NCI-H446 treated with DMSO at 0.1 percent for 48 hours (cell line): Measurements from ENCODE around the gene NSD2.
"Not testable (repeated sequence)": the region's sequence is repeated elsewhere in the genome, so short reads cannot be mapped to it uniquely, and the experiment has no call there.

ENCODE experiments used
- DNase-seq: peaks from one replicate; lab custom pipeline; 2025; lab: John Stamatoyannopoulos, UW

NSD2 gene

GRCh38 chr4:1985780-1986577 is 114.8 kb downstream of the NSD2 start:
- no peak for DNase-seq

GRCh38 chr4:1986578-1987210 is 115.5 kb downstream of the NSD2 start:
- DNase-seq, result no peak

- DNase-seq, result no peak
Observed at GRCh38 chr4:1987296-1987695, 116.1 kb downstream of the NSD2 start.

- DNase-seq, result no peak
Observed at GRCh38 chr4:1987721-1988326, 116.6 kb downstream of the NSD2 start.

- no peak for DNase-seq
Observed at GRCh38 chr4:1988327-1988724, 117.1 kb downstream of the NSD2 start.

- DNase-seq, result no peak
Observed at GRCh38 chr4:1989533-1990347, 118.5 kb downstream of the NSD2 start.

- DNase-seq, result no peak
Observed at GRCh38 chr4:1990348-1990645, 119.1 kb downstream of the NSD2 start.

- no peak for DNase-seq
Observed at GRCh38 chr4:1990676-1991075, 119.5 kb downstream of the NSD2 start.

- DNase-seq, result no peak
Observed at GRCh38 chr4:1991087-1991486, 119.9 kb downstream of the NSD2 start.

- DNase-seq, result no peak
Observed at GRCh38 chr4:1991596-1992434, 120.6 kb downstream of the NSD2 start.

GRCh38 chr4:1992468-1993168 is 121.4 kb downstream of the NSD2 start:
- no peak for DNase-seq

GRCh38 chr4:1993169-1993516 is 122.0 kb downstream of the NSD2 start:
- DNase-seq, result no peak

GRCh38 chr4:1993718-1994516 is 122.7 kb downstream of the NSD2 start:
- not testable (repeated sequence) for DNase-seq

GRCh38 chr4:1994938-1995337 is 123.7 kb downstream of the NSD2 start:
- DNase-seq, result no peak

- no peak for DNase-seq
Observed at GRCh38 chr4:1996866-1997611, 125.8 kb downstream of the NSD2 start.

- DNase-seq, result no peak
Observed at GRCh38 chr4:1997712-1998111, 126.5 kb downstream of the NSD2 start.

- no peak for DNase-seq
Observed at GRCh38 chr4:1998296-1998695, 127.1 kb downstream of the NSD2 start.

GRCh38 chr4:1999308-1999707 is 128.1 kb downstream of the NSD2 start:
- not testable (repeated sequence) for DNase-seq

GRCh38 chr4:2003361-2003760 is 132.2 kb downstream of the NSD2 start:
- DNase-seq, result not testable (repeated sequence)

GRCh38 chr4:2006367-2006766 is 135.2 kb downstream of the NSD2 start:
- no peak for DNase-seq
